SJCRH30 (cell line): ENCODE data around the gene PRRX2. TPM values are rescaled to one million over a fixed set of nuclear protein-coding genes. Genes with fewer than 3 reads are reported as not detected.
"Not testable (repeated sequence)": the region's sequence is repeated elsewhere in the genome, so short reads cannot be mapped to it uniquely, and the experiment has no call there.

ENCODE experiments used
- DNase-seq, 2 experiments: peaks; one replicate each; pipeline ENCODE4 v3.0.0-alpha.2; 2015 to 2020
- H3K27ac ChIP-seq: fragments of 250-450 bp; sonication (Bioruptor Pico); 2 replicates; pipeline ENCODE4 v1.5.1; 2020; ENCODE audit warnings: mild to moderate bottlenecking, moderate library complexity
- H3K27me3 ChIP-seq: fragments of 250-450 bp; sonication (Bioruptor Pico); 2 replicates; pipeline ENCODE4 v1.5.1; 2020; ENCODE audit warnings: mild to moderate bottlenecking, moderate library complexity
- H3K36me3 ChIP-seq: fragments of 250-450 bp; sonication (Bioruptor Pico); 2 replicates; pipeline ENCODE4 v1.5.1; 2020; ENCODE audit warnings: mild to moderate bottlenecking, moderate library complexity
- H3K4me1 ChIP-seq: fragments of 250-450 bp; sonication (Bioruptor Pico); 2 replicates; pipeline ENCODE4 v1.5.1; 2020; ENCODE audit warnings: mild to moderate bottlenecking, moderate library complexity
- H3K4me3 ChIP-seq: fragments of 250-450 bp; sonication (Bioruptor Pico); 2 replicates; pipeline ENCODE4 v1.5.1; 2020; ENCODE audit warnings: mild to moderate bottlenecking, moderate library complexity
- H3K9me3 ChIP-seq: fragments of 250-450 bp; sonication (Bioruptor Pico); replicated peaks from 2 replicates; pipeline ENCODE4 v1.5.1; 2020; ENCODE audit warnings: mild to moderate bottlenecking, moderate library complexity
- total RNA-seq: library from RNA; depleted of rRNA; stranded (reverse); fragments of >200 nt; shearing (Covaris generic); gene quantifications from 2 replicates; pipeline ENCODE4 v1.2.3, GENCODE V29; 2014

The PRRX2 gene
- total RNA-seq, 1 experiment from 2014 or later: 0.18 TPM

DNA sequence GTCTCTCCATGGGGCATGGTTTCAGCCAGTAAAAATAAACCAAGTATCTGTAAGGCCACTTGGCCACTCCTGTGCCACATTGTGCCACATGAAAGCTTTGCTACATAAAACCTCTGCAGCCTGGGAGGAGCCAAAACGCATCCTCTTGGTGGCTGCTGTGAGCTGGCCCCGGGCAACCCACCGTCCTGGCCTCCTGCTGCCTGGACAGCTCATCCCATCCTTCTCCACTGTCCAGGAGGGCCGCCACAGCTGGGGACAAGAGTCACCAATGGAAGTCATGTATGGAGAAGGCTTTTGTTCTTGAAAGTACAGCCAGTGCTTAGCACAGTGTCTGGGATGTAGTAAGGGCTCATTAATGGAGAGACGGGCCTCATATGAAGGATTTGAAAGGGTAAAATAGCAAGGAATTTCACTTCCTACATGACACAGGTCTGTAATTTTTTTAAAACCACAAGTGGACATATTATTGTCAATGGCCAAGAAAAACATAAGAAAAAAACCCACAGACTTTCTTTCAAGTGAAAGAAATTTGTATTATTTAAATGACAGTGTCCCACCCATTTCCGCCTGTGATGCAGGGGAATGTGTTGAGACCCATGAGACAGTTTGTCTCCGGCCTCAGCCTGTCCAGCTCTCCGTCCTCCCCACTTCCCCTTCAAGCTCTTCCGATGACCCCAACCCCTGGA, 80.8 kb downstream of the PRRX2 start:
- H3K4me1 ChIP-seq: peaks cover 4% of the 10 kb centered on the region; the same call in 1 of the 2 replicates
- H3K9me3 ChIP-seq: no peaks in the 10 kb centered on the region
- no peak overlapping the region for H3K27ac ChIP-seq
- H3K36me3 ChIP-seq: no peaks in the 10 kb centered on the region
- no peak overlapping the region for H3K4me3 ChIP-seq
- no peak for DNase-seq
- H3K27me3 ChIP-seq: no peaks in the 10 kb centered on the region; the same call in 1 of the 2 replicates

DNA sequence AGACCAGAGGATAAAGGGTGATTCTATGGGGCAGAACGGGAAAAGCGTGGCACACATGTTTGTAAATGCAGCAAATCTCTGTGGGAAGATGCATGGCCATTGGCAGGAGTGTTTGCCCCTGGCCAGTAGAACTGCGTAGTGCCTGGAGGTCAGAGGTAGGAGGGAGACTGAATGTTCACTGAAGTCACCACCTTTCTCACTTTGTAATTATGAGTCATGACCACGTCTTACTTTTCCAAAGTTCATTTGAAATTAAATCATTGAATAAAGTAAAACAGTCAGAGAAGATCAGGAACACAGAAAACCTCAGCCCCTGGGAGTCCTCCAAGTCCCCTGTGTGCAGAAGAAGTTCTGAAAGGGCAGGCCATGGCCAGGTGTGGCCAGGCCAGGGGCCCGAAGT, 82.8 kb downstream of the PRRX2 start:
- Histone ChIP-seq H3K4me3 (no peak overlapping the region), H3K27ac (no peak overlapping the region), H3K36me3 (no peaks in the 10 kb centered on the region), H3K27me3 (peaks cover 2% of the 10 kb centered on the region; the same call in 1 of the 2 replicates), H3K4me1 (peaks cover 18% of the 10 kb centered on the region), H3K9me3 (no peaks in the 10 kb centered on the region)
- DNase-seq: no peak

DNA sequence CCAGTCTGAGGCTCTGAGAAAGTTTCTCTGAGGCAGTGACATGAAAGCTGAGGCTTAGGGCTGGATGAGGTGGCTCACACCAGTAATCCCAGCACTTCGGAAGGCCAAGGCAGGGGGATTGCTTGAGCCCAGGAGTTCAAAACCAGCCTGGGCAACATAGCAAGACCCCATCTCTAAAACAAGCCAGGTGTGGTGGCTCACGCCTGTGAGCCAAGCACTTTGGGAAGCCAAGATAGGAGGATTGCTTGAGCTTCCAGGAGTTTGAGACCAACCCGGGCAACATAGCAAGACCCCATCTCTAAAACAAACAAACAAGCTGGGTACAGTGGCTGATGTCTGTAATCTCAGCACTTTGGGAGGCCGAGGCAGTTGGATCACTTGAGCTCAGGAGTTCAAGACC, 83.6 kb downstream of the PRRX2 start:
- H3K36me3 ChIP-seq: not testable (repeated sequence)
- H3K4me1 ChIP-seq: peaks cover 20% of the 10 kb centered on the region

DNA sequence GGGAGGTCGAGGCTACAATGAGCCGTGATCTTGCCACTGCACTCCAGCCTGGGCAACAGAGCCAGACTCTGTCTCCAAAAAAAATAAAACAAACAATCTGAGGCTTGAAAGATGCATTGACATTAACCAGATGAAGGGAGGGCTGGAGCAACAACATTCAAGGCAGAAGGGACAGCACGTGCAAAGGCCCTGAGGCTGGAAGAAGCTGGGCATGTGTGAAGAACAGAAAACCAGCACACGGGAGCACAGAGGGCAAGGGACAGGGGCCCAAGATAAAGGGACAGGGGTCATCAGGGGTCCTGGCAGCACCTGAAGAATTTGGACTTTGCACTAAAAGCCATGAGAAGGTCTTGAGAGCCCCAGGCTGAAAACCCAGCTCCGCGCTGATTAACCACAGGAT, 84.1 kb downstream of the PRRX2 start:
- Histone ChIP-seq H3K36me3 (no peaks in the 10 kb centered on the region), H3K4me3 (no peak overlapping the region), H3K4me1 (peaks cover 20% of the 10 kb centered on the region), H3K27ac (no peak overlapping the region), H3K9me3 (no peaks in the 10 kb centered on the region), H3K27me3 (peaks cover 9% of the 10 kb centered on the region)
- no peak for DNase-seq

More for the DNA sequence above, 83.6 kb downstream of the PRRX2 start:
- H3K27ac ChIP-seq, DNase-seq, H3K9me3 ChIP-seq, H3K27me3 ChIP-seq, H3K4me3 ChIP-seq: not testable (repeated sequence)

DNA sequence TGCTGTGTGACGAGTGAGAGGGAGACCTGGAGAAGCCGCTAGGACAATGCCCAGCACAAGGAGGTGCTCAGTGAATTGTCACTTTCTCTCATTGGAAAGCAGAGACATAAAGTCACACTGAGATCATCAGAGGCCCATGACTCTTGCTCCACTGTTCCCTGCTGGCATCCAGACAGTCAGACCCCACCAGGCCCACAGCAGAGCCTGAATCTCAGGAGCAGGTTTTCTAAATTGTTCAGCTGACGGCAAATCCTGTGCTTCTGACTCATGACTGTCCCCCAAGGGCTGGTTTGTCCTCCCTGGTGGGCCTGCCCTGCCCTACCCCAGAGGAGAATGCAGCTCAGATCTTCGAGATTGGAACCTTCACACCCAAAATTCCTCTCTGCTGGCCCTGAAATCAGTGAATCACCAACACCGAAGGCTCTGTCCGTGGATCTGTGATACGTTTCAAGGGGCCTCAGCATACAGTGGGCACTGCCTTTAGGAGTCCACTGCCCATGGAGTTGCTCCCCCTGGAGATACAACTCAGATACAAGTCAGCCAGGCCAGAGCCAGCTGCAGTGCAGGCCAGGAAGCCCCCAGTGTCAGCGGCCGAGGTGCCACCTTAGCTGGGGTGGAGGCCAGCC, 84.7 kb downstream of the PRRX2 start:
- Histone ChIP-seq H3K4me3 (no peak overlapping the region), H3K9me3 (no peaks in the 10 kb centered on the region), H3K27me3 (peaks cover 9% of the 10 kb centered on the region), H3K4me1 (peaks cover 20% of the 10 kb centered on the region), H3K36me3 (no peaks in the 10 kb centered on the region), H3K27ac (no peak overlapping the region)
- DNase-seq: no peak

DNA sequence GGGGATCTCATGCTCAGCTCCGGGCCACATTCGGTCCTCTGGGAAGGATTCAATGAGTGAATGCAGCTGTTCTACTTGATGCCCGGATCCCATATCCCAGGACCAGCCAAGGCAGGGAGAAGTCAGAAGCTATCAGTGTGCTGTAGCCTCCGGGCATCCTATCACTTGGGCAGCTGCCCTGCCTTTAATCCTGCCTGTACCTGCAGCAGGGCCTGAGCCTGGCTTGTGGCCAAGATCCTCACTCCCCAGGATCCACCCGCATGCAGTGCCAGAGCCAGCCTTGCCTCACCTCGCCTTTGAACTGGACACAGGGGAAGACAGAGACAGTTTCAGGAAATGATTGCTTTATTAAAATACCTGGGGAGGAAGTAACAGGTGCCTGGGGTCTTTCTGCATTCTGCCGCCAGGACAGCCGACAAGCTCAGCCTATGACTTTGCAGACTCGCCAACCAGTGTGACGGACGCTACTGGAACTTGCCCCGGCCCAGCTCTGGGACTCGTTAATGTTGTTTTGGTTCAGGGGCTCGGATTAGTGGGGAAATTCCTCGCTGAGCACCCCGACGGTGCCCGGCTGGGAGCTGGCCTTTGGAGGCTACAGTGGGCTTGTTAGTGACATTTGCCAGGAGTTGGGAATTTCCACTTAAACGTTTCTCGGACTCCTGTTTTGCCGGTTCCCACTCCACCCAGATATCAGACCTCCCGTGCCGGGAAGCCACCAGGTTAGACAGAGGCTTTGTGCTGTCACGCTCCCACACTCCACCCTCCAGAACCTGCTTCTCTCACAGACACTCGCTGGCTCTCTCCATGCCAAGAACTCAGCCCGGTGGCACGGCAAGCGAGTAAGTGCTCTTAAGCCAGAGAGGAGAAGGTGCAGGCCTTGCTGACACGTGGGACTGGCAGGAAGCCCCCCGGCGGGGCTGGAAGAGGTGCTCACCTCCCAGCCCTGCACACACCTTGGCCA, 86.7 kb downstream of the PRRX2 start:
- Histone ChIP-seq H3K27ac (no peak overlapping the region), H3K4me3 (no peak overlapping the region), H3K4me1 (peaks cover 20% of the 10 kb centered on the region), H3K36me3 (no peaks in the 10 kb centered on the region), H3K9me3 (no peaks in the 10 kb centered on the region), H3K27me3 (peaks cover 9% of the 10 kb centered on the region)
- DNase-seq: peak; percentile 84 to 94

DNA sequence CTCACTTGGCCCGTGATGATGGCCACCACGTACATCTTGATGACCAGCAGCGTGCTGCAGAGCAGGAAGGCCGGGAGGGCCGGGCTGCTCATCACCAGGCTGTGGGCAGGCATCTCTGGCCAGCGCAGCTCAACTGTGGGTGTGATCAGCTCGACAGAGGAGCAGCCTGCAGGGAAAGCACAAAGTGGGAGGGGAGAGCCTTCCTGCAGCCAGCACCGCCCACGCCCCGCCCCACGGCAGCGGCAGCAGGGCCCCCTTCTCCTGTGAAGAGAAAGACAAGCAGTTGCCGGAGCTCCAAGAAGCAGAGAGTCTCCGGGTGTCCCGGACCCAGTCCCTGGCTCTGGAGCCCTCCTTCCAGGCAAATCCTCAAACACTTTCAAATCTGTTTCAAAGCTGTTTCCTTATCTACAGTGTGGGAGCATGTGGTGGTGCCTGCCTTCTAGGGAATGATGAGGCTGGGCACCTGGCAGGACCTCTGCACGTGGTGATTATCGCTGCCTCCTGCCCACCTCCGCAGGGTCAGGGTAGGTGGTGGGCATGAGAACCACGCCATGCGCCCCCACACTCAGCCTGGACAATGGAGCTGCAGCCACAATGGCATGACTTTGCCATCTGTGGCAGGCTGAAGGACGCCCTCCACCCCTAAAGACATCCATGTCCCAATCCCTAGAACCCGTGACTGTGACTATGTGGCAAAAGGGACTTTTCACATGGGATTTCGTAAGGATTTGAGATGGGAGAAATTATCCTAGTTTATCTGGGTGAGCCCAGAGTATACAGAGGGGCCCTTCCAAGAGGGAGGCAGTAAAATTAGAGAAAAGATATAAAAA, 87.7 kb downstream of the PRRX2 start, which contains the start of gene PTGES:
Gene PTGES (minus strand): TSS at position 143 of the 830 bp plus-strand sequence. CDS start 30 bp downstream, at position 113.
- Histone ChIP-seq H3K27me3 (peaks cover 9% of the 10 kb centered on the region), H3K27ac (no peak within 1 kb of the TSS), H3K4me3 (no peak within 1 kb of the TSS), H3K4me1 (peaks cover 20% of the 10 kb centered on the region), H3K36me3 (no peaks in the 10 kb centered on the region), H3K9me3 (no peaks in the 10 kb centered on the region)
- peak; percentile 82 to 83 for DNase-seq

DNA sequence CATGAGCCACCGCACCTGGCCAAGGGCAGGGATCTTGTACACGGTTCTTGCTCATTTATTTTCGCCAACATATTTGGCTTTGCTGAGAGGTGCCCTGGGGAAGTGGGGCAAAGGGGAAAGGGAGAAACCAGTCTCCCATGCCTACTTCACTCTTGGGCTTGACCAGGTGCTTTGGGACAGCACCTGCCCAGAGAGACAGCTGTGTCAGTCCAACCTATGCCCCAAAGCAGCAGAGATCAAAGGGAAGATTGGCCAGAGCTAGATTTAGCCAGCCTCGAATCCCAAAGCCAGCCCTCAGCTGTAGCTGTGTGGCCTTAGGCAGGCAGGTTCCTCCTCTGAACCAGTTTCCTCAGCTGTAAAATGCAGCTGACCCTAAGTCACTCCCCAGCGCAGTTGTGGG, 89.7 kb downstream of the PRRX2 start:
- no peak overlapping the region for H3K4me3 ChIP-seq
- H3K4me1 ChIP-seq: peaks cover 20% of the 10 kb centered on the region
- no peaks in the 10 kb centered on the region for H3K9me3 ChIP-seq
- H3K36me3 ChIP-seq: no peaks in the 10 kb centered on the region
- no peak overlapping the region for H3K27ac ChIP-seq
- peaks cover 13% of the 10 kb centered on the region for H3K27me3 ChIP-seq
- DNase-seq: no peak

DNA sequence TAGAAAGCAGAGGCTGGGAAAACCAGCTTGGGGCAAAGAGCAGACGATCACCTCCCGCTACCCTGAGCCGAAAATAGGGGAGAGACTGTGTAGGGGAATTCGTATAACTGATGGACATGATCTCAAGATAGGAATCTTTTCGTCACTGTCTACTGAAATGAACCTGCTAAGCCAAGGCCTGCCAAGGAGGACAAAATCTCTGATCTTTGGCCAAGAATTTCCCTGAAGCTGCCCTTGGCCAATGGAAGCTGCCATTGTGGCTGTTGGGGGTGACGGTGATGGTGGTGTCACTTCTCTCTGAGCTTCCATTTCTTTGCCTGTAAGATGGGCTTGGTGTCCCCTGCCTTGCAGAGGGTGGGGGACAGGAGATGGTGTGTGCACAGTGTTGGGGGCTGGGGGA, 90.7 kb downstream of the PRRX2 start:
- H3K27me3 ChIP-seq: peaks cover 13% of the 10 kb centered on the region
- peaks cover 21% of the 10 kb centered on the region for H3K4me1 ChIP-seq
- no peaks in the 10 kb centered on the region for H3K9me3 ChIP-seq
- no peaks in the 10 kb centered on the region for H3K36me3 ChIP-seq
- DNase-seq: no peak
- no peak overlapping the region for H3K4me3 ChIP-seq
- H3K27ac ChIP-seq: no peak overlapping the region

DNA sequence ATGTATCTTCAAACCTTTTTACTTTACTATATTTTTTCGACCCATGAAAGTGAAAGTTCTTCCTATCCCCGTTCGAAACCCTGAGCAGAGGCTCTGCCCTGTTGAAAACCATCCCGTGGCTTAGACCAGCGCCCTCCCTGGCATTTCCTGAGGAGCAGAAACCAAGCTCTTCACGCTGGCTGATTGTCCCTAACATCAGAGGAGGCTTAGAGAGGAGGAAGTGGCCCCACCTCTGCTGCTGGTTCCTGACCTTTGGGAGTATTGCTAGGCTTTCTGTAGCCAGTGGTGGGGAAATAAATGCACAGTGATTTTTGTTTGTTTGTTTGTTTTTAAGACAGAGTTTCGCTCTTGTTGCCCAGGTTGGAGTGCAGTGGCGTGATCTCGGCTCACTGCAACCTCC, 91.6 kb downstream of the PRRX2 start:
- H3K9me3 ChIP-seq: no peaks in the 10 kb centered on the region
- H3K4me3 ChIP-seq: no peak overlapping the region
- no peak overlapping the region for H3K27ac ChIP-seq
- H3K36me3 ChIP-seq: no peaks in the 10 kb centered on the region
- peaks cover 13% of the 10 kb centered on the region for H3K27me3 ChIP-seq
- DNase-seq: no peak
- H3K4me1 ChIP-seq: peaks cover 22% of the 10 kb centered on the region

DNA sequence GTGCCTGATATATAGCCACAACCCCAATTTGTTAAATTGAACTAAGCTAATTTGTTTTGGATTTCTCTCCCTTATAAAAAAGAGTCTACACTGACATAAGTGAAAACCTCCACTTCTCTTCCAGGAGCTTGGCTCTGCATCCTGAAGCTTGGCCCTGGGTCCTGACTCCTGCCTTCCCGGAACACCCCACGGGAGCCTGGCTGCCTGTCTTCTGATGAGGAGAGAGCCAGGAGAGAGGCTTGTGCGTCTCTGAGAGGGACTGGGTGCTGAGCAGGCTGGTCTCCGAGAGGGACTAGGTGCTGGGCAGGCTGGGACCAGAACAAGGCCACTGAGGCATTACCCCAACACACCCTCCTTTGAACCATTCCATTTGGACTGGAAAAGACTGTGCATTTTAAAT, 93.9 kb downstream of the PRRX2 start:
- H3K4me3 ChIP-seq: no peak overlapping the region

DNA sequence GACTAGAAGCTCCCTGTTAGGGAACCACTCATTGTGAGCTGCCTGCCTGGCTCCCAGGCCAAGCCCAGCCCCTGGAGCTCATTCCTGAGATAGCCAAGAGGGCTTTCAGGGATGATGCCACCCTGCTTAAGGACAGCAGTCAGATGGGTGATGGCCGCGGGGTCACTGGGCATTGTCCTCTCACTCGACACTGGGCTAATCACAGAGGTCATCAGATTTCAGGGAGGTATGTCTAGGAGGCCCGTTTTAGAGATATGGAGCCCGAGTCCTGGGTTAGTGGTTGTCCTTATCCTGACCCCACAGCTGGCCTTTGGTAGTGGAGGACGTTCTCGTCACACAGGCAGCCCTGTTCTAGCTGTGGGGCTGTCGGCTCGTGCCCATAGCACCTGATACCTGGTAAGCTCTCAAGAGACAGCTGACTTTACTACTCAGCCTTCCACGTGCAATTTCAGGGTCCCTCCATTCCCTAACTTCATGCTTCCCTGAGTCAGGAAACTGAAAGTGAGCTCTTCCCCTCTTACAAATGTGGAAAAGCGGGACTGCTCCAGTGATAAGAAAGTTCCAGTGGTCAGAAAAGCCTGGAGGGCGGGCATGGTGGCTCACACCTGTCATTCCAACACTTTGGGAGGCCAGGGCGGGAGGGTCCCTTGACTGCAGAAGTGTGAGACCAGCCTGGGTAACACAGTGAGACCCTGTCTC, 94.5 kb downstream of the PRRX2 start:
- Histone ChIP-seq H3K4me3 (no peak overlapping the region), H3K27me3 (0 out of 2 replicates have a peak, but pooled peaks cover 4% of the 10 kb centered on the region), H3K4me1 (peaks cover 24% of the 10 kb centered on the region), H3K9me3 (no peaks in the 10 kb centered on the region), H3K27ac (no peak overlapping the region), H3K36me3 (no peaks in the 10 kb centered on the region)
- no peak for DNase-seq

More for the DNA sequence above, 93.9 kb downstream of the PRRX2 start:
- no peaks in the 10 kb centered on the region for H3K36me3 ChIP-seq
- DNase-seq: no peak
- no peak overlapping the region for H3K27ac ChIP-seq
- peaks cover 24% of the 10 kb centered on the region for H3K4me1 ChIP-seq
- peaks cover 5% of the 10 kb centered on the region for H3K27me3 ChIP-seq
- no peaks in the 10 kb centered on the region for H3K9me3 ChIP-seq

DNA sequence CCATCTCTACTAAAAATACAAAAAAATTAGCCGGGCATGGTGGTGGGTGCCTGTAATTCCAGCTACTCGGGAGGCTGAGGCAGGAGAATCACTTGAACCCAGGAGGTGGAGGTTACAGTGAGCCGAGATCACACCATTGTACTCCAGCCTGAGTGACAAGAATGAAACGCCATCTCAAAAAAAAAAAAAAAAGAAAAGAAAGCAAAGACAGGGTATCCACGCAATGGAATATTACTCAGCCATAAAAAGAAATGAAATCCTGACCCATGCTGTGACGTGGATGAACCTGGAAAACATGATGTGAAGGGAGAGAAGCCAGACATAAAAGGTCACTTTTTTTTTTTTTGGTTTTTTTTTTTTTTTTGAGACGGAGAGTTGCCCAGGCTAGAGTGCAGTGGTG, 95.3 kb downstream of the PRRX2 start:
- H3K4me1 ChIP-seq: peaks cover 24% of the 10 kb centered on the region
- not testable (repeated sequence) for H3K36me3 ChIP-seq, H3K4me3 ChIP-seq, H3K9me3 ChIP-seq, H3K27me3 ChIP-seq, DNase-seq, H3K27ac ChIP-seq
